Suprapubic skin (tissue), 4 donors: ENCODE results near the gene AMBP. TPM values are rescaled to one million over a fixed set of nuclear protein-coding genes. Genes with fewer than 3 reads are reported as not detected.

Experiments used
- DNase-seq, 2 donors: peaks; one replicate each; pipeline ENCODE4 v3.0.0-alpha.2; 2019; ENCODE audit warnings: low spot score in 2 of 2
- H3K27ac ChIP-seq: fragments of 200-600 bp; sonication (generic); one replicate; pipeline ENCODE4 v1.5.1; 2019
- H3K27me3 ChIP-seq: fragments of 200-600 bp; sonication (generic); one replicate; pipeline ENCODE4 v1.5.1; 2019
- H3K36me3 ChIP-seq: fragments of 200-600 bp; sonication (generic); one replicate; pipeline ENCODE4 v1.5.1; 2019
- H3K4me1 ChIP-seq: fragments of 200-600 bp; sonication (generic); one replicate; pipeline ENCODE4 v1.5.1; 2019
- H3K4me3 ChIP-seq: fragments of 200-600 bp; sonication (generic); one replicate; pipeline ENCODE4 v1.5.1; 2019; ENCODE audit warnings: mild to moderate bottlenecking
- H3K9me3 ChIP-seq: fragments of 200-600 bp; sonication (generic); one replicate; pipeline ENCODE4 v1.5.1; 2019
- EP300 ChIP-seq: sonication (generic); formaldehyde crosslinking; IDR thresholded peaks from one replicate; pipeline ENCODE4 v1.6.1; 2017; ENCODE audit warnings: antibody characterized with exemption
- POLR2A ChIP-seq, 2 donors: fragments of 450-650 bp; IDR thresholded peaks; one replicate each; pipeline ENCODE4 v1.6.1; 2017; ENCODE audit warnings: antibody characterized with exemption in 2 of 2, mild to moderate bottlenecking in 2 of 2, moderate library complexity in 2 of 2
- POLR2AphosphoS5 ChIP-seq, 3 donors: sonication (generic); formaldehyde crosslinking; IDR thresholded peaks; one replicate each; pipeline ENCODE4 v1.6.1; 2017; ENCODE audit warnings: antibody characterized with exemption in 3 of 3
- WGBS: methylation state at CpG from one replicate; pipeline ENCODE4 v1.1.5; 2018; 5-methylcytosine and 5-hydroxymethylcytosine counted together
- total RNA-seq, 4 donors: library from RNA; depleted of rRNA; stranded (reverse); fragments of >200 nt; gene quantifications; one replicate each; pipeline ENCODE4 v1.1.0, GENCODE V29; 2016
- TF ChIP-seq, protein P1 (sequence below), 2 donors: fragments of 200-600 bp in 1 of 2; fragments of 450-650 bp in 1 of 2; sonication (generic) in 1 of 2; IDR thresholded peaks; one replicate each; pipeline ENCODE4 v1.5.1; 2016 to 2019; ENCODE audit warnings: antibody characterized with exemption in 2 of 2, mild to moderate bottlenecking in 1 of 2, moderate library complexity in 1 of 2

AMBP gene
- total RNA-seq, 4 donors from 2014 or later: 3.6 TPM; not detected in 3

DNA sequence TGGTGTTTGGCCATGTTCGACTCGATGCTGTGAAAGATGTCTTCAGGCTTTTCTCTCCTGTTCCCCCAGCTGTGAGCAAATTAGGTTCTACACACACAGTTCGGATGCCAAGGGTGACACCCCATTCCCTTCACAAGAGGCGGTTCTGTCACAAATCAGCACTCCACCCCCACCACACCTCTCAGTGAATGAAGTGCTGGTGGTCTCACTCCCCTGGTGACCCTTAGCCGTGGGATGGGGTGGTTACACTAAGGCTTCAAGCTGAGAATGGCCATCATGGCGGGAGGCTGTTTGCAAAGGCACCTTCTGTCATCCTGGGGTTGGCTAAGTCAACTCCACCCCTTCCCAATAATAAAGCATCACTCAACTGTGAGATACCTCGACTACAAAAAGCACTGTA lies 26.4 kb downstream of the AMBP start:
- peak; percentile 46 to 47 for DNase-seq
- H3K4me3 ChIP-seq: no peak overlapping the region
- TF ChIP-seq, protein P1, sequence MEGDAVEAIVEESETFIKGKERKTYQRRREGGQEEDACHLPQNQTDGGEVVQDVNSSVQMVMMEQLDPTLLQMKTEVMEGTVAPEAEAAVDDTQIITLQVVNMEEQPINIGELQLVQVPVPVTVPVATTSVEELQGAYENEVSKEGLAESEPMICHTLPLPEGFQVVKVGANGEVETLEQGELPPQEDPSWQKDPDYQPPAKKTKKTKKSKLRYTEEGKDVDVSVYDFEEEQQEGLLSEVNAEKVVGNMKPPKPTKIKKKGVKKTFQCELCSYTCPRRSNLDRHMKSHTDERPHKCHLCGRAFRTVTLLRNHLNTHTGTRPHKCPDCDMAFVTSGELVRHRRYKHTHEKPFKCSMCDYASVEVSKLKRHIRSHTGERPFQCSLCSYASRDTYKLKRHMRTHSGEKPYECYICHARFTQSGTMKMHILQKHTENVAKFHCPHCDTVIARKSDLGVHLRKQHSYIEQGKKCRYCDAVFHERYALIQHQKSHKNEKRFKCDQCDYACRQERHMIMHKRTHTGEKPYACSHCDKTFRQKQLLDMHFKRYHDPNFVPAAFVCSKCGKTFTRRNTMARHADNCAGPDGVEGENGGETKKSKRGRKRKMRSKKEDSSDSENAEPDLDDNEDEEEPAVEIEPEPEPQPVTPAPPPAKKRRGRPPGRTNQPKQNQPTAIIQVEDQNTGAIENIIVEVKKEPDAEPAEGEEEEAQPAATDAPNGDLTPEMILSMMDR (IDR thresholded peaks at IDR 0.05): no peak
- TF ChIP-seq POLR2A (IDR thresholded peaks at IDR 0.05): no peak
- no peak for TF ChIP-seq EP300
- TF ChIP-seq POLR2AphosphoS5 (IDR thresholded peaks at IDR 0.05): no peak
- H3K36me3 ChIP-seq: peaks cover 26% of the 10 kb centered on the region
- no peaks in the 10 kb centered on the region for H3K4me1 ChIP-seq
- no peak overlapping the region for H3K27ac ChIP-seq
- no peaks in the 10 kb centered on the region for H3K9me3 ChIP-seq
- no peaks in the 10 kb centered on the region for H3K27me3 ChIP-seq
- WGBS: 91% methylated on average over 7 of the region's 7 CpGs

DNA sequence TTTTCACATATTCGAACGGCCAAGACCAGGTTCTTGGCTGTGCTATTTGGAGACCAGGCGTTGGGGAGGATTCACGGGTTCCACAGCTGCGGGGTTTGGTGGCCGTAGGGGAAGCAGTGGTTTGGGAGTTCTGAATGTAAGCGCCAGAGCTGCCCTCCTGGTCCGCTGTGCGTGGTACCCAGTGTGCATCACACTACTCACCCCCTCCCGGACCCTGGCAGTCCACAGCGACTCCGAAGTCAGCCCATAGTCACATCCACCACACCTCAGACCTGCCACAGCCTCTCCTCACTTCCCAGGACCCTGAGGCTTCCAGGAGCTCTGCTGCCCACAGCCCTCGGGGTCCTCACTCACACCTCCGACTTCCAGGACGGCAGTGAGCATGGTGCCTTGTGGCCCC lies 26.8 kb downstream of the AMBP start:
- DNase-seq: peak; percentile 35 to 72
- H3K4me3 ChIP-seq: no peak overlapping the region
- no peak overlapping the region for H3K27ac ChIP-seq
- H3K27me3 ChIP-seq: no peaks in the 10 kb centered on the region
- peaks cover 26% of the 10 kb centered on the region for H3K36me3 ChIP-seq
- H3K9me3 ChIP-seq: no peaks in the 10 kb centered on the region
- 96% methylated on average over 15 of the region's 15 CpGs for WGBS
- TF ChIP-seq EP300 (no peak), POLR2AphosphoS5 (IDR thresholded peaks at IDR 0.05) (no peak)
- TF ChIP-seq, protein P1 (IDR thresholded peaks at IDR 0.05): no peak
- H3K4me1 ChIP-seq: no peaks in the 10 kb centered on the region

GRCh38 chr9:114050646-114051045 lies 27.5 kb downstream of the AMBP start:
- Histone ChIP-seq H3K9me3 (no peaks in the 10 kb centered on the region), H3K4me3 (no peak overlapping the region), H3K36me3 (peaks cover 26% of the 10 kb centered on the region), H3K27ac (no peak overlapping the region), H3K27me3 (no peaks in the 10 kb centered on the region), H3K4me1 (no peaks in the 10 kb centered on the region)
- TF ChIP-seq EP300: no peak
- TF ChIP-seq, protein P1 (IDR thresholded peaks at IDR 0.05): no peak
- TF ChIP-seq POLR2AphosphoS5 (IDR thresholded peaks at IDR 0.05): no peak
- TF ChIP-seq POLR2A (IDR thresholded peaks at IDR 0.05): no peak
- 90% methylated on average over 6 of the region's 6 CpGs for WGBS
- DNase-seq: peak; percentile 18

- Histone ChIP-seq H3K9me3 (no peaks in the 10 kb centered on the region), H3K27me3 (no peaks in the 10 kb centered on the region), H3K4me1 (no peaks in the 10 kb centered on the region), H3K4me3 (no peak overlapping the region), H3K27ac (no peak overlapping the region), H3K36me3 (peaks cover 26% of the 10 kb centered on the region)
- 91% methylated on average over 10 of the region's 11 CpGs for WGBS
- TF ChIP-seq, protein P1 (IDR thresholded peaks at IDR 0.05): no peak
- TF ChIP-seq POLR2A (IDR thresholded peaks at IDR 0.05): no peak
- no peak for TF ChIP-seq POLR2AphosphoS5 (IDR thresholded peaks at IDR 0.05)
- TF ChIP-seq EP300: no peak
- peak in 1 of 2 donors; percentile 15 for DNase-seq
Observed at GRCh38 chr9:114050226-114050568, 27.9 kb downstream of the AMBP start.

DNA sequence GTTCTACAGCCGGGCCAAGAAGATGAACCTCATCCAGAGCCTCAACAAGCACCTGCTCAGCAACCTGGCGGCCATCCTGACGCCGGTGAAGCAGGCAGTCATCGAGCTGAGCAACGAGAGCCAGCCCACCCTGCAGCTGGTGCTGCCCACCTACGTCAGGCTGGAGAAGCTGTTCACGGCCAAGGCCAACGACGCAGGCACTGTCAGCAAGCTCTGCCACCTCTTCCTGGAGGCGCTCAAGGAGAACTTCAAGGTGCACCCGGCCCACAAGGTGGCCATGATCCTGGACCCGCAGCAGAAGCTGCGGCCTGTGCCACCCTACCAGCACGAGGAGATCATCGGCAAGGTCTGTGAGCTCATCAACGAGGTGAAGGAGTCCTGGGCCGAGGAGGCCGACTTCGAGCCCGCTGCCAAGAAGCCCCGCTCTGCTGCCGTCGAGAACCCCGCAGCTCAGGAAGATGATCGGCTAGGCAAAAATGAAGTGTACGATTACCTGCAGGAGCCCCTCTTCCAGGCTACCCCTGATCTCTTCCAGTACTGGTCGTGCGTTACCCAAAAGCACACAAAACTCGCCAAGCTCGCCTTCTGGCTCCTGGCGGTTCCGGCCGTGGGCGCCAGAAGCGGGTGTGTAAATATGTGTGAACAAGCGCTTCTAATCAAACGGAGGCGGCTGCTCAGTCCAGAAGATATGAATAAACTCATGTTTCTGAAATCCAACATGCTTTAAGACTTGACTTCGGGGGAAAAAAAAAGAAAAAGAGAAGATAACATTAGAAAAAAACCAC lies 28.5 kb downstream of the AMBP start:
- H3K27ac ChIP-seq: no peak overlapping the region
- peaks cover 26% of the 10 kb centered on the region for H3K36me3 ChIP-seq
- no peaks in the 10 kb centered on the region for H3K27me3 ChIP-seq
- peak; percentile 28 to 47 for DNase-seq
- no peak overlapping the region for H3K4me3 ChIP-seq
- H3K9me3 ChIP-seq: no peaks in the 10 kb centered on the region
- no peaks in the 10 kb centered on the region for H3K4me1 ChIP-seq
- no peak for TF ChIP-seq POLR2A (IDR thresholded peaks at IDR 0.05)
- TF ChIP-seq, protein P1 (IDR thresholded peaks at IDR 0.05): no peak
- no peak for TF ChIP-seq POLR2AphosphoS5 (IDR thresholded peaks at IDR 0.05)
- TF ChIP-seq EP300: no peak
- WGBS: 98% methylated on average over 29 of the region's 40 CpGs
